ENCODE data around the gene ZNF17. TPM values are rescaled to one million over a fixed set of nuclear protein-coding genes. Genes with fewer than 3 reads are reported as not detected.

ZNF17 gene
- total and polyA plus RNA-seq, 2 of the 8 experiments (the other 6 are each of a cell fraction or from before 2014, with no cell fraction given): 3.8 to 10.2 TPM

Small RNA genes lying within 50 kb of the gene (small RNA-seq; reads per million reads assigned to genes)
- not detected for gene VN1R107P (ENCODE audit: insufficient read depth)

Other genes starting within 250 kb of the ZNF17 start
- not detected in 2 replicates for gene DUXA, start 243.7 kb upstream of the ZNF17 start, total RNA-seq (2021; fragmentation: NEBNext Ultra II Directional; extraction: Animal tissue kit (Norgen Biotek cat#: 25700))
- not detected in 2 replicates for gene DUXA, start 243.7 kb upstream of the ZNF17 start, polyA plus RNA-seq (2011; rRNA removed)
- 20.0 and 22.9 TPM in 2 replicates for gene ZNF264, start 219.7 kb upstream of the ZNF17 start, total RNA-seq (2021; fragmentation: NEBNext Ultra II Directional; extraction: Animal tissue kit (Norgen Biotek cat#: 25700))
- 3.5 and 3.6 TPM in 2 replicates for gene ZNF264, start 219.7 kb upstream of the ZNF17 start, polyA plus RNA-seq (2011; rRNA removed)
- gene AURKC, start 180.1 kb upstream of the ZNF17 start, total RNA-seq (2021; fragmentation: NEBNext Ultra II Directional; extraction: Animal tissue kit (Norgen Biotek cat#: 25700)): 3.1 TPM in 2 replicates
- gene AURKC, start 180.1 kb upstream of the ZNF17 start, polyA plus RNA-seq (2011; rRNA removed): 4.3 and 6.3 TPM in 2 replicates
- 12.6 and 14.8 TPM in 2 replicates for gene ZNF805, start 170.5 kb upstream of the ZNF17 start, total RNA-seq (2021; fragmentation: NEBNext Ultra II Directional; extraction: Animal tissue kit (Norgen Biotek cat#: 25700))
- 1.6 and 2.3 TPM in 2 replicates for gene ZNF805, start 170.5 kb upstream of the ZNF17 start, polyA plus RNA-seq (2011; rRNA removed)
- 56.0 and 57.9 TPM in 2 replicates for gene ZNF460, start 130.7 kb upstream of the ZNF17 start, total RNA-seq (2021; fragmentation: NEBNext Ultra II Directional; extraction: Animal tissue kit (Norgen Biotek cat#: 25700))
- 6.9 and 9.3 TPM in 2 replicates for gene ZNF460, start 130.7 kb upstream of the ZNF17 start, polyA plus RNA-seq (2011; rRNA removed)
- gene ZNF543, start 90.7 kb upstream of the ZNF17 start, total RNA-seq (2021; fragmentation: NEBNext Ultra II Directional; extraction: Animal tissue kit (Norgen Biotek cat#: 25700)): 8.7 and 9.0 TPM in 2 replicates
- 1.7 and 1.8 TPM in 2 replicates for gene ZNF543, start 90.7 kb upstream of the ZNF17 start, polyA plus RNA-seq (2011; rRNA removed)
- gene ZNF304, start 59.9 kb upstream of the ZNF17 start, total RNA-seq (2021; fragmentation: NEBNext Ultra II Directional; extraction: Animal tissue kit (Norgen Biotek cat#: 25700)): 9.1 and 10.5 TPM in 2 replicates
- 3.3 and 4.3 TPM in 2 replicates for gene ZNF304, start 59.9 kb upstream of the ZNF17 start, polyA plus RNA-seq (2011; rRNA removed)
- 7.9 and 8.7 TPM in 2 replicates for gene TRAPPC2B, start 47.6 kb upstream of the ZNF17 start, total RNA-seq (2021; fragmentation: NEBNext Ultra II Directional; extraction: Animal tissue kit (Norgen Biotek cat#: 25700))
- 18.3 and 28.3 TPM in 2 replicates for gene TRAPPC2B, start 47.6 kb upstream of the ZNF17 start, polyA plus RNA-seq (2011; rRNA removed)
- gene ZNF547, start 47.6 kb upstream of the ZNF17 start, total RNA-seq (2021; fragmentation: NEBNext Ultra II Directional; extraction: Animal tissue kit (Norgen Biotek cat#: 25700)): 2.0 and 2.1 TPM in 2 replicates
- 1.1 TPM in 2 replicates for gene ZNF547, start 47.6 kb upstream of the ZNF17 start, polyA plus RNA-seq (2011; rRNA removed)
- gene ZNF548, start 21.3 kb upstream of the ZNF17 start, total RNA-seq (2021; fragmentation: NEBNext Ultra II Directional; extraction: Animal tissue kit (Norgen Biotek cat#: 25700)): 8.9 and 9.9 TPM in 2 replicates
- gene ZNF548, start 21.3 kb upstream of the ZNF17 start, polyA plus RNA-seq (2011; rRNA removed): 7.4 TPM in 2 replicates
- 24.4 and 30.3 TPM in 2 replicates for gene ZNF749, start 24.2 kb downstream of the ZNF17 start, total RNA-seq (2021; fragmentation: NEBNext Ultra II Directional; extraction: Animal tissue kit (Norgen Biotek cat#: 25700))
- gene ZNF749, start 24.2 kb downstream of the ZNF17 start, polyA plus RNA-seq (2011; rRNA removed): 15.2 and 20.4 TPM in 2 replicates
- 1.4 and 1.8 TPM in 2 replicates for gene VN1R1, start 46.0 kb downstream of the ZNF17 start, total RNA-seq (2021; fragmentation: NEBNext Ultra II Directional; extraction: Animal tissue kit (Norgen Biotek cat#: 25700))
- 0.57 and 0.71 TPM in 2 replicates for gene VN1R1, start 46.0 kb downstream of the ZNF17 start, polyA plus RNA-seq (2011; rRNA removed)
- gene ZNF772, start 66.4 kb downstream of the ZNF17 start, total RNA-seq (2021; fragmentation: NEBNext Ultra II Directional; extraction: Animal tissue kit (Norgen Biotek cat#: 25700)): 15.2 and 15.7 TPM in 2 replicates
- 4.0 and 4.6 TPM in 2 replicates for gene ZNF772, start 66.4 kb downstream of the ZNF17 start, polyA plus RNA-seq (2011; rRNA removed)
- gene ZNF419, start 76.6 kb downstream of the ZNF17 start, total RNA-seq (2021; fragmentation: NEBNext Ultra II Directional; extraction: Animal tissue kit (Norgen Biotek cat#: 25700)): 10.0 and 11.9 TPM in 2 replicates
- gene ZNF419, start 76.6 kb downstream of the ZNF17 start, polyA plus RNA-seq (2011; rRNA removed): 5.8 and 8.7 TPM in 2 replicates
- gene ZNF773, start 88.8 kb downstream of the ZNF17 start, total RNA-seq (2021; fragmentation: NEBNext Ultra II Directional; extraction: Animal tissue kit (Norgen Biotek cat#: 25700)): 8.3 and 9.0 TPM in 2 replicates
- gene ZNF773, start 88.8 kb downstream of the ZNF17 start, polyA plus RNA-seq (2011; rRNA removed): 4.2 and 5.6 TPM in 2 replicates
- gene ZNF549, start 116.2 kb downstream of the ZNF17 start, total RNA-seq (2021; fragmentation: NEBNext Ultra II Directional; extraction: Animal tissue kit (Norgen Biotek cat#: 25700)): 9.7 and 10.4 TPM in 2 replicates
- 3.0 and 4.3 TPM in 2 replicates for gene ZNF549, start 116.2 kb downstream of the ZNF17 start, polyA plus RNA-seq (2011; rRNA removed)
- gene ZNF550, start 148.7 kb downstream of the ZNF17 start, total RNA-seq (2021; fragmentation: NEBNext Ultra II Directional; extraction: Animal tissue kit (Norgen Biotek cat#: 25700)): 10.4 and 10.7 TPM in 2 replicates
- gene ZNF550, start 148.7 kb downstream of the ZNF17 start, polyA plus RNA-seq (2011; rRNA removed): 4.5 and 4.6 TPM in 2 replicates
- 9.7 and 10.3 TPM in 2 replicates for gene ZNF416, start 167.8 kb downstream of the ZNF17 start, total RNA-seq (2021; fragmentation: NEBNext Ultra II Directional; extraction: Animal tissue kit (Norgen Biotek cat#: 25700))
- 2.7 and 3.2 TPM in 2 replicates for gene ZNF416, start 167.8 kb downstream of the ZNF17 start, polyA plus RNA-seq (2011; rRNA removed)
- 36.5 and 38.5 TPM in 2 replicates for gene ZIK1, start 173.0 kb downstream of the ZNF17 start, total RNA-seq (2021; fragmentation: NEBNext Ultra II Directional; extraction: Animal tissue kit (Norgen Biotek cat#: 25700))
- gene ZIK1, start 173.0 kb downstream of the ZNF17 start, polyA plus RNA-seq (2011; rRNA removed): 19.4 and 21.2 TPM in 2 replicates
- 6.3 and 9.3 TPM in 2 replicates for gene ZNF530, start 188.7 kb downstream of the ZNF17 start, total RNA-seq (2021; fragmentation: NEBNext Ultra II Directional; extraction: Animal tissue kit (Norgen Biotek cat#: 25700))
- gene ZNF530, start 188.7 kb downstream of the ZNF17 start, polyA plus RNA-seq (2011; rRNA removed): 4.2 and 4.7 TPM in 2 replicates
- 54.6 and 55.1 TPM in 2 replicates for gene ZNF134, start 203.1 kb downstream of the ZNF17 start, total RNA-seq (2021; fragmentation: NEBNext Ultra II Directional; extraction: Animal tissue kit (Norgen Biotek cat#: 25700))
- gene ZNF134, start 203.1 kb downstream of the ZNF17 start, polyA plus RNA-seq (2011; rRNA removed): 16.6 and 19.4 TPM in 2 replicates
- gene ZNF211, start 222.0 kb downstream of the ZNF17 start, total RNA-seq (2021; fragmentation: NEBNext Ultra II Directional; extraction: Animal tissue kit (Norgen Biotek cat#: 25700)): 15.0 and 15.7 TPM in 2 replicates
- 5.0 and 7.5 TPM in 2 replicates for gene ZNF211, start 222.0 kb downstream of the ZNF17 start, polyA plus RNA-seq (2011; rRNA removed)